Measurements from ENCODE around the gene TLCD1. TPM values are rescaled to one million over a fixed set of nuclear protein-coding genes. Genes with fewer than 3 reads are reported as not detected.

Gene TLCD1
- polyA plus RNA-seq, 1 donor from 2014 or later, result not detected

DNA sequence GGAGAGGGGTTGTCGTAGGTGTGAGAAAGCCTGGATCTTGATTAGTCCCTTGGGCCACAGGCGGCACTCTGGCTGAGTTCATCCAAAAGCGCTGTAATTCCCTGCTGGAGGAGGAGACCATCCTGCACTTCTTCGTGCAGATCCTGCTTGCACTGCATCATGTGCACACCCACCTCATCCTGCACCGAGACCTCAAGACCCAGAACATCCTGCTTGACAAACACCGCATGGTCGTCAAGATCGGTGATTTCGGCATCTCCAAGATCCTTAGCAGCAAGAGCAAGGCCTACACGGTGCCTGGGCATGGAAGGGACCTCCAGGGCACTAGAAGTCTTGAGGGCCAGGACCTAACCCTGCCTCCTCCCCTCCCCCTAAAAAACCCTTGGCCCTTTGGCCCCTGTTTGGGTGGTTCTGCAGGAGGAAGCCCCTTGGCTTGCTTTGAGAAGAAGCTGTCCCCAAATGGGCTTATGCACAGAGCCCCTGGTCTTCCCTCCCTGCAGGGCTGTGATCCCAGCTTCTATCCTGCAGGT, 8.7 kb upstream of the TLCD1 start:
- Histone ChIP-seq H3K9me3 (ENCODE audit: low read length) (no peaks in the 10 kb centered on the region), H3K36me3 (ENCODE audit: insufficient read depth, low read length) (no peaks in the 10 kb centered on the region), H3K4me3 (ENCODE audit: low read length) (no peak overlapping the region), H4K20me1 (ENCODE audit: insufficient read depth) (no peaks in the 10 kb centered on the region), H3K27me3 (ENCODE audit: insufficient read depth, low read depth, low read length) (no peaks in the 10 kb centered on the region), H3K9ac (ENCODE audit: low read length) (no peak overlapping the region), H3K9me2 (ENCODE audit: insufficient read depth, low read length) (no peaks in the 10 kb centered on the region), H2AFZ (ENCODE audit: low read depth, low read length) (no peak overlapping the region), H3K27ac (ENCODE audit: low read length) (no peak overlapping the region), H3F3A (ENCODE audit: insufficient read depth, low read length, poor library complexity, severe bottlenecking) (no peaks in the 10 kb centered on the region), H3K79me2 (replicated peaks; ENCODE audit: insufficient read depth, low read length) (no peaks in the 10 kb centered on the region), H3K4me2 (ENCODE audit: low read length) (no peak overlapping the region)
- TF ChIP-seq SMC3 (conservative IDR thresholded peaks at IDR 0.05; ENCODE audit: poor library complexity), result no peak
- no peak for TF ChIP-seq EP300 (conservative IDR thresholded peaks at IDR 0.05; ENCODE audit: poor library complexity, severe bottlenecking)
- TF ChIP-seq, protein P1, sequence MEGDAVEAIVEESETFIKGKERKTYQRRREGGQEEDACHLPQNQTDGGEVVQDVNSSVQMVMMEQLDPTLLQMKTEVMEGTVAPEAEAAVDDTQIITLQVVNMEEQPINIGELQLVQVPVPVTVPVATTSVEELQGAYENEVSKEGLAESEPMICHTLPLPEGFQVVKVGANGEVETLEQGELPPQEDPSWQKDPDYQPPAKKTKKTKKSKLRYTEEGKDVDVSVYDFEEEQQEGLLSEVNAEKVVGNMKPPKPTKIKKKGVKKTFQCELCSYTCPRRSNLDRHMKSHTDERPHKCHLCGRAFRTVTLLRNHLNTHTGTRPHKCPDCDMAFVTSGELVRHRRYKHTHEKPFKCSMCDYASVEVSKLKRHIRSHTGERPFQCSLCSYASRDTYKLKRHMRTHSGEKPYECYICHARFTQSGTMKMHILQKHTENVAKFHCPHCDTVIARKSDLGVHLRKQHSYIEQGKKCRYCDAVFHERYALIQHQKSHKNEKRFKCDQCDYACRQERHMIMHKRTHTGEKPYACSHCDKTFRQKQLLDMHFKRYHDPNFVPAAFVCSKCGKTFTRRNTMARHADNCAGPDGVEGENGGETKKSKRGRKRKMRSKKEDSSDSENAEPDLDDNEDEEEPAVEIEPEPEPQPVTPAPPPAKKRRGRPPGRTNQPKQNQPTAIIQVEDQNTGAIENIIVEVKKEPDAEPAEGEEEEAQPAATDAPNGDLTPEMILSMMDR (IDR thresholded peaks at IDR 0.05; ENCODE audit: poor library complexity, severe bottlenecking), result no peak
- TF ChIP-seq MXI1 (conservative IDR thresholded peaks at IDR 0.05; ENCODE audit: poor library complexity, severe bottlenecking), result no peak
- no peak for TF ChIP-seq EZH2 (IDR thresholded peaks at IDR 0.05; ENCODE audit: borderline replicate concordance, insufficient read depth, low read length, poor library complexity, severe bottlenecking)
- TF ChIP-seq TAF1 (IDR thresholded peaks at IDR 0.05; ENCODE audit: low read depth), result no peak

DNA sequence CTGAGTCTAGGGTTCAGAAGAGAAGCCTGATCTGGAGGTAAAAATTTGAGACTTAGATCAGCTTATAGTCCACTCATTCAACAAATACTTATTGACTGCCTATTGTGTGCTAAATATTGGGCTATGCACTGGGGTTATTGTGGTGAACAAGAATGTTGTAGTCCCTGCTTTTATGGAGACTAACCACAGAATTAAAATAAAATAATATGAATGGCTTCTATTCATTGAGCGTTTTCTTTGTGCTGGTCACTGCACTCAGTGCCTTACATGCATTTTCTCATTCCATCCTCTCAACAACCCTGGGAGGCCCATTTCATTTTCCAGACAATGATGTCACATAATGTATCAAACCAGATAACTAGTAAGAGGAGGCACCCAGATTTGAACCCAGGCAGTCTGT, 7.3 kb upstream of the TLCD1 start:
- H3K4me3 ChIP-seq (ENCODE audit: low read length), result no peak overlapping the region
- H2AFZ ChIP-seq (ENCODE audit: low read depth, low read length), result no peak overlapping the region
- no peaks in the 10 kb centered on the region for H3K9me2 ChIP-seq (ENCODE audit: insufficient read depth, low read length)
- no peak overlapping the region for H3K4me2 ChIP-seq (ENCODE audit: low read length)
- no peaks in the 10 kb centered on the region for H3F3A ChIP-seq (ENCODE audit: insufficient read depth, low read length, poor library complexity, severe bottlenecking)
- no peaks in the 10 kb centered on the region for H3K27me3 ChIP-seq (ENCODE audit: insufficient read depth, low read depth, low read length)
- H3K36me3 ChIP-seq (ENCODE audit: insufficient read depth, low read length), result no peaks in the 10 kb centered on the region
- H3K79me2 ChIP-seq (replicated peaks; ENCODE audit: insufficient read depth, low read length), result no peaks in the 10 kb centered on the region
- no peaks in the 10 kb centered on the region for H3K9me3 ChIP-seq (ENCODE audit: low read length)
- H3K9ac ChIP-seq (ENCODE audit: low read length), result no peak overlapping the region
- no peak overlapping the region for H3K27ac ChIP-seq (ENCODE audit: low read length)
- H4K20me1 ChIP-seq (ENCODE audit: insufficient read depth), result no peaks in the 10 kb centered on the region
- no peak for TF ChIP-seq MXI1 (conservative IDR thresholded peaks at IDR 0.05; ENCODE audit: poor library complexity, severe bottlenecking)
- TF ChIP-seq, protein P1 (IDR thresholded peaks at IDR 0.05; ENCODE audit: poor library complexity, severe bottlenecking), result no peak
- no peak for TF ChIP-seq RAD21 (conservative IDR thresholded peaks at IDR 0.05)
- no peak for TF ChIP-seq EZH2 (IDR thresholded peaks at IDR 0.05; ENCODE audit: borderline replicate concordance, insufficient read depth, low read length, poor library complexity, severe bottlenecking)
- no peak for TF ChIP-seq EP300 (conservative IDR thresholded peaks at IDR 0.05; ENCODE audit: poor library complexity, severe bottlenecking)
- no peak for TF ChIP-seq POLR2AphosphoS5 (IDR thresholded peaks at IDR 0.05)
- TF ChIP-seq, protein P2, sequence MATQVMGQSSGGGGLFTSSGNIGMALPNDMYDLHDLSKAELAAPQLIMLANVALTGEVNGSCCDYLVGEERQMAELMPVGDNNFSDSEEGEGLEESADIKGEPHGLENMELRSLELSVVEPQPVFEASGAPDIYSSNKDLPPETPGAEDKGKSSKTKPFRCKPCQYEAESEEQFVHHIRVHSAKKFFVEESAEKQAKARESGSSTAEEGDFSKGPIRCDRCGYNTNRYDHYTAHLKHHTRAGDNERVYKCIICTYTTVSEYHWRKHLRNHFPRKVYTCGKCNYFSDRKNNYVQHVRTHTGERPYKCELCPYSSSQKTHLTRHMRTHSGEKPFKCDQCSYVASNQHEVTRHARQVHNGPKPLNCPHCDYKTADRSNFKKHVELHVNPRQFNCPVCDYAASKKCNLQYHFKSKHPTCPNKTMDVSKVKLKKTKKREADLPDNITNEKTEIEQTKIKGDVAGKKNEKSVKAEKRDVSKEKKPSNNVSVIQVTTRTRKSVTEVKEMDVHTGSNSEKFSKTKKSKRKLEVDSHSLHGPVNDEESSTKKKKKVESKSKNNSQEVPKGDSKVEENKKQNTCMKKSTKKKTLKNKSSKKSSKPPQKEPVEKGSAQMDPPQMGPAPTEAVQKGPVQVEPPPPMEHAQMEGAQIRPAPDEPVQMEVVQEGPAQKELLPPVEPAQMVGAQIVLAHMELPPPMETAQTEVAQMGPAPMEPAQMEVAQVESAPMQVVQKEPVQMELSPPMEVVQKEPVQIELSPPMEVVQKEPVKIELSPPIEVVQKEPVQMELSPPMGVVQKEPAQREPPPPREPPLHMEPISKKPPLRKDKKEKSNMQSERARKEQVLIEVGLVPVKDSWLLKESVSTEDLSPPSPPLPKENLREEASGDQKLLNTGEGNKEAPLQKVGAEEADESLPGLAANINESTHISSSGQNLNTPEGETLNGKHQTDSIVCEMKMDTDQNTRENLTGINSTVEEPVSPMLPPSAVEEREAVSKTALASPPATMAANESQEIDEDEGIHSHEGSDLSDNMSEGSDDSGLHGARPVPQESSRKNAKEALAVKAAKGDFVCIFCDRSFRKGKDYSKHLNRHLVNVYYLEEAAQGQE (IDR thresholded peaks at IDR 0.05; ENCODE audit: borderline replicate concordance), result no peak
- TF ChIP-seq SMC3 (conservative IDR thresholded peaks at IDR 0.05; ENCODE audit: poor library complexity), result no peak
- TF ChIP-seq TAF1 (IDR thresholded peaks at IDR 0.05; ENCODE audit: low read depth), result no peak

Measured in neural cell (in vitro differentiated cells).